ENCODE measurements around the gene ZNRF2.
A peak's percentile ranks its signal among the peaks of the same experiment; 100 is the strongest.
"Not testable (repeated sequence)": the region's sequence is repeated elsewhere in the genome, so short reads cannot be mapped to it uniquely, and the experiment has no call there.

ZNRF2 gene

DNA sequence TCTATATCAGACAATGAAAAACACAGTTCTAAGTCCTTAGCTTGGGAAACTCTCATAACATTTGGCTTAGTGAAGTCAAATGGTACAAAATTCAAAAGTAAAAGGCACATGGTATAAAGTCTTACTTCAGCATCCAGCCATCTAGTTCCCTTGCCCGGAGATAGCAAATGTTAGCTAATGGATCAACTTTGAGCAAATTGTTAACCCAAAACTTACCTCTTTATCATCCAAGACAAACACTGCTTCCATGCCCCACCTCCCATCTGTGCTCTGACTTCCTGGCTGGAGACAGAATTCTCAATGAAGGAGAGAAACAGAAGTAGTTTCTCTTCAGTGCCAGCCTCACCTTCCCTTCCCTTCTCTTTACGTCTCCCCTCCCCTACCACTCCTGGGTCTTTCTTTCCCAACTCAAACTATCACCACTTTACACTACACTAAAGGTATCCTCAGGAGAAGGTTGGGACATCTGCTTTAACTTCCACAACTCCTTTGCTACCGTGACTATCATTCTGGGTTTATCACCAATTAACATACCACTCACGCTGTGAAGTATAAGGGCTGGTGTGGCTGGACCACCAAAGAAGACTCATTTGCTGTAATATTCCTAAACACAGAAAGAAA lies 21.2 kb upstream of the ZNRF2 start:
- DNase-seq, result no peak

DNA sequence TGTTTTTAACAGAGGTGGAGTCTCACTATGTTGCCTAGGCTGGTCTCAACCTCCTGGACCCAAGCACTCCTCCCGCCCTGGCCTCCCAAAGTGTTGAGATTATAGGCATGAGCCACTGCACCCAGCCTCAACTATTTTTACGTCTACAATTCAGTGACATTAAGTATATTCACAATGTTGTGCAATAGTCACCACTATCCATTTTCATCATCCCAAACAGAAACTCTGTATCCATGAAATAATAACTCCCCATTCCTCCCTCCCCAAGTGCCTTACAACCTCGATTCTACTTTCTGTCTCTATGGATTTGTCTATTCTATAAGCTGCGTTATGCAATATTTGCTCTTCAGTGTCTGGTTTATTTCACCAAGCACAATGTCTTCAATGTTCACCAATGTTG lies 20.3 kb upstream of the ZNRF2 start:
- no peak for DNase-seq

DNA sequence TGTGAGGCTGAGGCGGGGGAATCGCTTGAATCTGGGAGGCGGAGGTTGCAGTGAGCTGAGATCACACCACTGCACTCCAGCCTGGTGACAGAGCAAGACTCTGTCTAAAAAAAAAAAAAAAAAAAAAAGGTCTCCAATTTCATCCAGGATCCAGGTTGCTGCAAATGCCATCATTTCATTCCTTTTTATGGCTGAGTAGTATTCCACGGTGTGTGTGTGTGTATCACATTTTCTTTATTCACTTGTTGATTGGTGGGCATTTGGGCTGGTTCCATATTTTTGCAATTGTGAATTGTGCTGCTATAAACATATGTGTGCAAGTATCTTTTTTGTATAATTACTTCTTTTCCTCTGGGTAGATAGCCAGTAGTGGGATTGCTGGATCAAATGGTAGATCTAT lies 19.2 kb upstream of the ZNRF2 start:
- DNase-seq, result not testable (repeated sequence)

DNA sequence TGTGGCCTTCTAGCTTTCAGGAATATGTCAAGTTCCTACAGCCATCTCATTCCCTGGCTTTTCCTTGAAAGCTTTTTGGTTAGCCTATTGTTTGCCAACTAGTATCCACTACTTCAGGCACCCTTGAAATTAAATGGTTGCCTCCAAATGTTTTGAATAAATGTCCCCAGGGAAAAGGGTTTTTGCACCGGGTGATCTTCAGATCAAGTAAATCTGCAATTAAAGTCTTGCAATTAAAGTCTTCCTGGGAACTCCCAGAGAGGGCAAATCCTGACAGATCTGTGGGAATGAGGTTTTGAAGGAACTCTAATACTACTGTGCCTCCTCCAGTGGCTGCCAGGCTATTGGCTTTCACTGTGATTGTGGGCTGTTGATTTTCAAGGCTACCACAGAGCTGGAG lies 17.7 kb upstream of the ZNRF2 start:
- peak; percentile 54 for DNase-seq

DNA sequence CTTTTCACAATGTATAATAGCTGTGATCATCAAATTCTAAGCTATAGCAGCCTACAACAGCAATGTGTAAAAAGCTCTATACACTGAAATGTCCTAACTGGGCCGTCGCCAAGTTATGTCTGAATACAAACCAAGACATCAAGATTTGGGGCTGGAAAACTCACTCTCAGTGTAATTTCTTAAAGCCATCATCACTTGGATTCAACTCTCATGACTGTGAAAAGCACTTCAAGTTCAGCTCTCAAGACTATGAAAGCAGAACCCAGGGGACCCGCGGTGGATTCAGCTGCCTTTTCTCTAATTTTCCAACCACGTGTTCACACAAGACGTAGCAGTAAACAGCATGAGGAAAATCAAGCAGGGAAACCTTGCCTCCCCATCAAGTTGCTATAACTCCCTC lies 15.8 kb upstream of the ZNRF2 start:
- no peak for DNase-seq

DNA sequence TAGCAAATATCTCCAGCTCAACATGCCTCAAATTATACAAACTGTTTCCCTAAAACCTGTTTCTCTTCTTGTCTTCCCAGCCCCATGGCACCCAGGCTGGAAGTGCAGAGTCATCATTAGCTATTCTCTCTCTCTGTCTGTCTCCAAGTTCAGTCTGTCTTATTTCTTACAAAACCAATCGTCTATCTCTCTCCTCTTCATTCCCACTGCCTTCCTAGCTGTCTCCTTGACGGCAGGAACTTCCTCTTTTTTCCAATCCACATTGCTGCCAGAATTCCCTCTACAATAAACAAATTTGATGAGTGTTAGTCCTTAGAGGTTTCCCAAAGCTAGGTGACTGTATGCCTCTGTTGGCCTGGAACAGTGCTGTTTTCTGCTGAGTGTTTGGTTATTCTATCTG lies 14.9 kb upstream of the ZNRF2 start:
- no peak for DNase-seq

DNA sequence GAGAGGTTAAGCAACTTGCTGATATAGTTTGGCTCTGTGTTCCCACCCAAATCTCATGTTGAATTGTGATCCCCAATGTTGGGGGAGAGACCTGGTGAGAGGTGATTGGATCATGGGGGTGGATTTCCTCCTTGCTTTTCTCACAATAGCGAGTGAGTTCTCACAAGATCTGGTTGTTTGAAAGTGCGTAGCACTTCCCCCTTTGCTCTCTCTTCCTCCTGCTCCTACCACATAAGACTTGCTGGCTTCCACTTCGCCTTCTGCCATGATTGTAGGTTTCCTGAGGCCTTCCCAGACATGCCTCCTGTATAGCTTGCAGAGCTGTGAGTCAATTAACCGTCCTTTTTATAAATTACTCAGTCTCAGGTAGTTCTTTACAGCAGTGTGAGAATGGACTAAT lies 13.5 kb upstream of the ZNRF2 start:
- DNase-seq, result no peak

DNA sequence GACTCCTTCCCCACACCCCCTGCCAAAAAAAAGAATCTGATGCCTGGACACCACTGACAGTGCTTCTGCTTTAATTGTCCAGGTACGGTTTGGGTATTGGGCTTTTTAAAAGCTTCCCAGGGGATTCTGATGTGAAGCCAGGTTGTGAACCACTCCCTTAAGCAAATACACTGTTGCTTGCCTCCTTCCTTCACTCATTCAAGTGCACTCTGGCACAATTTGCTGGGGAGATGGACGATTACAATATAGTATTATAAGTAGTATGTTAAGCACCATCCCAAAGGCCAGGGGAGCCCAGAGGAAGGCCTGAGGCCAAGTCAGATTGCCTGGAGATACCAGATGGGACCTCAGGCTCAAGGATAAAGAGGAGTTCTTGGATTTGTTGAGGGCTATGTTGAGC lies 12.3 kb upstream of the ZNRF2 start:
- DNase-seq, result no peak

DNA sequence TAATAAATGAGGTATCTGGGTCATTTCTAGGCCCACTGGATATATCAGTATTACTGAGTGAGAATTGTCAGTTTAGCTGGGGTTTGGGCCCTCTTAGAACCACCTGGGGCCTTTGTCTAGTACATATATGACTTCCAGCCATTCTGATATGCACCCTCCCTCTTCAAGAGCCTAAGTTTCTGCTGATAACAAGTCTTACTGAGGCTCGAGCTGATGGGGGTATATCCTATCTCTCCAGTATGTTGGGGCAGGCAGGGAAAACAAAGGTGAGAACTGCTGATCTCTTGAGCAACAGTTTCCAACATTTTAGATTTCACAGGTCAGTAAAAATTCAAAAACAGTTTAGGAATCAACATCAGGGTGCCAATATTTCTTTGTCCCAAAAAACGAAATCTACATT lies 10.8 kb upstream of the ZNRF2 start:
- DNase-seq, result no peak

DNA sequence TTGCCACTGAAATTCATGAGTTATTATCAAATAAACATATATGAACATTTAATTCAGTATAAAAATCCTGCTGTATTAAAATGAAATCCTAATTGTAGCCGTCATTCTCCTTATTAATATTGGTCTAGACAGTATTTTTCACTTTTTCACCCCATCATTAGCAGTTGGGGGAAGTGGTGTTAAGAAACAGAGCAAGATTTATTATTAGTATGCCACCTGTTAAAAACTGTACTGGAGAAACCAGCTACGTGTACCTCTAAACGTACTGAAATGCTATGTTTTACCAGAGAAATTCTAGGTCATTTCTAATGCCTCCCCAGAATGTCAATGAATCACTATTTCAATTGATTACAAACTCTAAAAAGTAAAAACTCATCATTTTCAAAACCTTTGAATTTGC lies 9.8 kb upstream of the ZNRF2 start:
- DNase-seq, result no peak

DNA sequence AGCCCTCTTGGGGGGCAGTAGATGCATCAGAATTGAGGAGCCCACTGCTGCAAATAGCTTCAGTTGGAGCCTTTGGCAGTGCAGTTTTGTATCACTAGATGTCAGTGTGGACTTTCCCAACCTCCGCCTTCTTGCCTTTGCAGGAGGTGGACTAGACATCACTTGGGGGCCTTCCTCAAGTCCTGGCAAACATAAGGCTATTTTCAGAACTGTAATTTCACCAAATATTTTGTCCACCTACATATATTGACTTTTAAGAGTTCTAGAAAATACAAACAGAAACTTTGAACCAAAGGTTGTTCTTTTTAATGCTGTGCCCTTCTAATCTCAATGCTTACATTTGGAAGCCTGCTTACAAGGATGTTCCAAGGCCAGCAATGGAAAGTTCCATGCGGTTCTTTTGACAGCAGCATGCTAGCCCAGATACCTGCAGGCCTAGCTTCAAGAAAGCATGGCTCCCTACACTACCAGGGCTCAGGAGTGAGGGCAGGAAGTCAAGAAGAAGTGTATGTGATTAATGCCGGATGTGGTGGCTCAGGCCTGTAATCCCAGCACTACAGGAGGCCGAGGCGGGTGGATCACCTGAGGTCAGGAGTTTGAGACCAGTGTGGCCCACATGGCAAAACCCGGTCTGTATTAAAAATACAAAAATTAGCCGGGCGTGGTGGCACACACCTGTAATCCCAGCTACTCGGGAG lies 8.0 kb upstream of the ZNRF2 start:
- peak; percentile 81 for DNase-seq

DNA sequence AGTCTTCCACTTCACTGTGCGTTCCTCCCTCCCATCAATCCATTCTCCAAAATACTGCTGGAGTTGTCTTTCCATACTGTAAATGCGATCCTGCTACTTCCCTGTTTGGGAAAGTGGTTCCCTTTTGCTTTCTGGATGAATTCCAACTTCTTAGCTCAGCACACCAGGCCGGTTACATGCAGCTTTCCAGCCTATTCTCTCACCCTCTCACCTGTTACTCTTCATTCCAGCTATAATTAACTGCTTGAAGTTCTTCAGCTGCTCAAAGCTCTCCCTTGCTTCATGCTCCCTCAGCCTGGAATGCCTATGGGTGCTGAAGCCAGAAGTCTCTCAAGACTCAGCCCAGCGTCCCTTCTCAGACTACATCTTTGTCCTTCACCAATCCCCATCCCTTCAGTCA lies 6.0 kb upstream of the ZNRF2 start:
- DNase-seq, result no peak

DNA sequence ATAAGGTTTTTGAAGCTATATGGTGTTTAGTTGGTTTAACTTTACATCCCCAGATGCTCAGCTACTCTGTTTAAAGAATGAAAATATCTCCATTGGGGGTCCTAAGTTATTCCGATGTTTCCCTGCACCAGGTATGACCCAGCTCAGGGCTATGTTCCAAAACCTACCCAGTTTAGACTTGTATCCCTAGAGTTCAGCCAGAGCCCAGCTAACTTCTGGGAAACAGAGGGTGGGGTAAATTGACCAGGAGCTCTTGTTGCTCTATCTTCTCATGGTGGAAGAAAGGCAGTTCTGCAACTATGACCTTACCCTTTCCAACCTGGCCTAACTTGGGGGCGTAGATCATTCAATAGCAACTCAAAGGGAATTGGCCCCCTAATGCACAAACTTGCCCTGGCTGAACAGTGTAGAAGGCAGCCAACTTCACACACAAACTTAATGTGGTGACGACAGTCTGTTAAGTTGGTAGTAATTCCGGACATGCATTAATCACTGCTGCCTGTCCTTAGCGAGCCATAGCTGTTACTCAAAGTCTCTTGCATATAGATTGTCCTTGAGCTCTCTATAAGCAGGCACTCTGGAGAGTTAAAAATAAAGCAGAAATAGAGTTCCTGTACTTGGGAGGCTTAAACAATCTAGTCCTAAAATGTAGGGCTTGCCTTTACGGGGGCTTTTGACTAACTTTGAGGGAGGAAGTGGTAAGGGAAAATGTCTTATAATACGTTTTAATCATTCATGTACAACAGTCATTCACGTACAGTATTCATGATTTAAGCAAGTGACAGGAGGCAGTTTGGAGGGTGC lies 5.3 kb upstream of the ZNRF2 start:
- no peak for DNase-seq

DNA sequence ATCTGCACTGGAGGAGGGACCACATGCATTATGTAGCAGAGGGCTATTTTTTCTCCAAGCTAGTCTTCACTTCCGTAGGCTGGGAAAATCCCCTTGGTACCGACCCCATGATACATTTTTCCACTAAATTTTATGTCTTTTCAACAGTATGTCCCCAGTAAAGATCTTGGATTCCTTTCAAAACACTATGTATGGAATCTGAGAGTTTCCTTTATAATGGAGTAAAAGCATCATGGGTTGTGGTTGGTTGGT lies 4.8 kb upstream of the ZNRF2 start:
- DNase-seq, result no peak

DNA sequence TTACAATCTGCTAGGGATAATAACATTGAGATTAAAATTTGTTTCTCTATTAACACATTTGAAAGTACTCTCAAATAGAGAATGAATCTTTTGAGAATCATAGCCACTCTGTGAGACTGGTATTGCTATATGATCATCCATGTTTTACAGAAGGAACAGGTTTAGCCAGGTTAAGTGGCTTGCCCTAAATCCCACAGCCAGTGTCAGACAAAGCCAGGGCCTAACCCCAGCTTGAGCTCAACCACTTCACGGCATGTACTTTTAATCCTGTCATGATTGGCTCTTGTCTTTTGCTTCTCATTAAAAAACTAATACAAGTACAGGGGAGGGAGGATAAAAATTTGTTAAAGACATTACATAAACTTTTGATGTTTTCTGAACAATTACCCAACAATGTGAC lies 3.8 kb upstream of the ZNRF2 start:
- peak; percentile 77 for DNase-seq

DNA sequence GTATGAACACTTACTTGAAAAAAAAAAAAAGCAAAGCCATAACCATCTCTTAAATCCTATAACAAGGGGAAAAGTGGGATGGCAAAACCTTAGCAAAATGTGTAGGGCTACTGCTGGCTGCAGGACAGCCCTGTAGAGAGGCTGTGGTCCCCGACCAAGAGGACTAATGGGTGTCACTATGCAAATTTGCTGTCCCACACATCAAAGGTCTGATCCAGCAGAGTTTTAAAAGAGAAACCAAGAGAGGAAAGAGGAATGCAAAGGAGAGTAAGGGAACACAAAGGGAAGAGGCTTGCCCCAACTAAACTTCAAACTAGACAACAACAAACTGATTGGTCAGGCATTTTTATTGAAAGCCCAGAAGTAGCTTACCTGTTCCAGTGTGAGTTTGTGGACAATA lies 3.1 kb upstream of the ZNRF2 start:
- no peak for DNase-seq

DNA sequence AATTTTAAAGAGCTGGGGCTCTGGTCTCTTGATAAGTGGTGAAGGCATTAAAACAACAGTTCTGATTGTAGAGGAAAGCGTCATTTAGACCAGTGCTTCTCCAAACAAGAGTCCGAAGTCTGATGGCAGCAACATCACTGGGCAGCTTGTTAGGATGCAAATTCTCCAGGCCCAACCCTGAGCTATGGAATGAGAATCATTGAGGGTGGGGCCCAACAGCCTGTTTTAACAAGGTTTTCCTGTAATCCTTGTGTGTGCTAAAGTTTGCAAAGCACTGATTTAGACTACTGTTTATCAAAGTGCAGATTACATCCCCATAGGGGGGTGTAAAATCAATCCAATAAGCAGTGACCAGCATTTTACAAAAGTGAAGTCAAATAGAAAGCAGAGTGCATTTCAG lies 2.6 kb upstream of the ZNRF2 start:
- no peak for DNase-seq

DNA sequence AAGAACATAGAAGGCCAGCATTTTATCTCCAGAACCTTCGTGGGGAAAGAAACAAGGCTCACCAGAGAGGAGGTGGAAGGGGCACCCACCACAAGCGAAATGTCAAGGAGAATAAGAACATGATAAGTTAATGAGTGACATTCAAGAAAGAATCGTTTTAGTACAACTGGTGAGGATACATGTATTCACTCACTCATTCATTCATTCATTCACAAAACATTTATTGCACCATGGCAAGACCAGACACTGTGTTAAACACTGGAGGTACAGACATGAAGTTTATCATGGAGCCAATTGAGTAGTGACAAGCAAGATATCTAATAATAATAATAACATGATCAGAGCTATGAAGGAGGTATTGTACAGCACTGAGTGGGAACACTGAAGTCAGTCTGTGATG lies 1.7 kb upstream of the ZNRF2 start:
- no peak for DNase-seq

DNA sequence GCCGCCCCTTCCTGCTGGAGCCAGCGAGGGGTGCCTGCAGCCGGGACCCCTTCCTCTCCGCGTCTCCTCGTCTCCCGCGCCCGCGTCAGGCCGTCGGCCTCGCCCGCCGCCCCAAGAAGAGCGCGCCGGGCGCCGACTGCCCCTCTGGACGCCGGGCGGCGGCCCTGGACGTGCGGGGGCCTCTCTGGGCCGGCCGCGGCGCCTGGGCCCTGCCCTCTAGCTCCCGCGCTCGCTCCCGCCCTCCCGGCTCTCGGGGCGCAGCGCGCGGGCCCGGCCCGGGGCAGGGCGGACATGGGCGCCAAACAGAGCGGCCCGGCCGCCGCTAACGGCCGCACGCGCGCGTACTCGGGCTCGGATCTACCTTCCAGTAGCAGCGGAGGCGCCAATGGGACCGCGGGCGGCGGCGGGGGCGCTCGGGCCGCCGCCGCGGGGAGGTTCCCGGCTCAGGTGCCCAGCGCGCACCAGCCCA lies 704 bp downstream of the ZNRF2 start:
- peak; percentile 68 for DNase-seq

DNA sequence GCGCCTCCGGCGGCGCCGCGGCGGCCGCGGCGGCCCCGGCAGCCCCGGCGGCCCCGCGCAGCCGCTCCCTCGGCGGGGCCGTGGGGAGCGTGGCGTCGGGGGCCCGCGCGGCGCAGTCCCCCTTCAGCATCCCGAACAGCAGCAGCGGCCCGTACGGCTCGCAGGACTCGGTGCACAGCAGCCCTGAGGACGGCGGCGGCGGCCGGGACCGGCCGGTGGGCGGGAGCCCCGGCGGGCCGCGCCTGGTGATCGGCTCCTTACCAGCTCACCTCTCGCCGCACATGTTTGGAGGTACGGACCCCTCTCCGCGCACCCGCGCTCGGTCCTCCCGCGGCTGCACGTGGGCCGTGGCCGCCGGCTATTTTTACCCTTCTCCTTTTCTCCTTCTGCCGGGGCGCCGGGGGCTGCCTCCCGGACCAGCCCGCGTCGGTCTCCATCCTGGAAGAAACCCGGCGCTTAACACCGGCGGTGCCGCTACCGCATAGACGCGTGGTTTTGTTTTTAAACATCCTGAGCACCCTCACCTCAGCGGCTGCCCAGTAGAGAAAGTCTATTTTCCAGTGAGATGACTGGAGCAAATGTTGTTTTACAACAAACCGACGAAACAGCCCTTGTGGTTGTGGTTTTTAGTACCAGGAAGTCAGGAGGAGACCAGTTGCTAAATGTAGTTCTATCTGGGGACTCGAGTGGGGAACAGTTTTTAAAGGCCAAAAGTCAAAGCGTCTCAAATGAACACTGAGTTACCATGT lies 1.3 kb downstream of the ZNRF2 start:
- DNase-seq, result peak; percentile 62

DNA sequence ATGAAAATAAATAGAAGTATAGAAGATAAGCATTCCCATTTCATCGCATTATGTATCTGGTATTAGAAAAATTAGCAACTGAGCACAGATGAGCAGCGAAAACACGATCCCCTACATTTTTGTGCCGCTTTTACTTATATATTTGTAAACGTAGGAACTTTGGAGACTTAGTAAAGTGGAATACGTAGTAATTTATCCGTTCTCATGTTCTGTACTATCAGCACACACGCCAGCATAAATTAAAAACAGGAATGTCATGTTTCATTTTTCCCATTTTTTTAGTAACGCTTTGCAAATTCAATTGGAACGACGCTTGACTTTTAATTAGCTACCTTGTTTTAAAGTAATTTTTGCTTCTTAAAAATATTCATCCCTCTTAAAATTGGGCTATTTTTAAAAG lies 2.4 kb downstream of the ZNRF2 start:
- no peak for DNase-seq

DNA sequence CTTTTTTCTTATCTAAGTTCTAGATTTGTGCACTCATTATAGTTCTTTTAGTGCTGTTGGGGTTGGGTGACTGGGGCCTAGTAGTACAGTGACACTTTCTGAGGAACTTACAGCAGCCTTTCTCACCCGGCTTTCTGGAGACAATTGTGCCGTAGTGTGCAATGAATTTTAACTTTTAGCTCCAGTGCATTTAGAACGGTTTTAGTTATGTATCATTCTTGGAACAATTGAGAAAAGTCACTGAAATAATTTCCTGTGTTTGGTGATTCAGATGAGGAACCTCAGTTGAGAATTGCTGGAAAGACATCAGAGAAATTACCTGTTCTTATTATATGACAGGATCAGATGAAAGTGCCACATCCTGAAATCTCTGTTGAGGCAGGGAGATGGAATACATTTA lies 3.2 kb downstream of the ZNRF2 start:
- not testable (repeated sequence) for DNase-seq

DNA sequence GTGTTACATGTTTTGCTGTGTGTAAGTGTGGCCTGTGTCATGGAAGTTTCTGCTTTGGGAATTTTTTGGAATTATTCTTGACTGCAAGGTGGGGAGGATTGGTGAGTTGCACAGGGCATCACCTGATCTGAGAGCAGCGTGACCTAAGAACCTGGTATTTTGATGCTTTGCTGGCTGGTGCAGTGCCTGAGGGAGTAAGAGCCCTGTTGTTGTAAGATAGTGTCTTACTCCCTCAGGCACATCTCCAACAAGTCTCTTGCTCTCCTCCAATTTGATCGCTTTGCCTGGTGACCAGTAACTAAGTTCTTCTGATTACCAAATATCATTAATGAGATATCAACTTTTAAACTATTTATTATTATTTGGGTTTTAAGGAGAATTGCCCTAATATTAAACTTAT lies 5.2 kb downstream of the ZNRF2 start:
- not testable (repeated sequence) for DNase-seq

DNA sequence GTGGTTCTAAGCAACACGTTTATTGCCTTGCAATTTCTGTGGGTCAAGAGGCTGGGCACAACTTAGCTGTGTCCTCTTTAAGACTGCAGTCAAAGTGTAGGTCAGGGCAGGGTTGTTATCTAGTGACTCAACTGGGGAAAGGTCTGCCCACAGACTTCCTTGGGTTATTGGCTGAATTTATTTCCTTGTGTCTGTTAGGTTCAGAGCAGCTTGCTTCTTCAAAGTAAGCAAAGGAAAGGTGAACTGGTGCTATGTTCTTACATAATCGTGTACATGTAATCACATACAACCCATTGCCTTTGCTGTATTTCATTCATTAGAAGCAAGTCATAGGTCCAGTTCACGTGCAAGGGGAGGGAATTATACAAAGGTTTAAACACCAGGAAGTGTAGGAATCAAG lies 5.9 kb downstream of the ZNRF2 start:
- DNase-seq, result not testable (repeated sequence)

Data from NCI-H82 (cell line).